SK-N-SH (cell line): ENCODE data around the gene TMEM14A. TPM values are rescaled to one million over a fixed set of nuclear protein-coding genes. Genes with fewer than 3 reads are reported as not detected.
"Not testable (repeated sequence)": the region's sequence is repeated elsewhere in the genome, so short reads cannot be mapped to it uniquely, and the experiment has no call there.

Source experiments
- CTCF ChIA-PET: fragments of 300-600, 350-600 bp; formaldehyde crosslinking; extraction: SDS; loops from one replicate; lab custom pipeline; 2021; lab: Yijun Ruan, JAX
- POLR2A ChIA-PET: fragments of 350-600 bp; sonication (Branson Sonifier 250); formaldehyde crosslinking; extraction: SDS; loops from one replicate; lab custom pipeline; 2020; ENCODE audit warnings: antibody characterized with exemption, inconsistent platforms; lab: Yijun Ruan, JAX
- DNase-seq: peaks from one replicate; pipeline ENCODE4 v3.0.0; 2012
- H2AFZ ChIP-seq: fragments of 200-600 bp; sonication (generic); 2 replicates; pipeline ENCODE4 v1.8.1; 2016; ENCODE audit warnings: antibody characterized with exemption, mild to moderate bottlenecking, low read depth
- H3F3A ChIP-seq: fragments of 200-600 bp; sonication (generic); replicated peaks from 2 replicates; pipeline ENCODE3; 2016; ENCODE audit warnings: antibody characterized with exemption, mild to moderate bottlenecking; ENCODE audit not compliant: insufficient read depth
- H3K27ac ChIP-seq, 2 experiments: fragments of 200-500 bp in 1 of 2; fragments of 200-600 bp in 1 of 2; sonication (Bioruptor generic) in 1 of 2; sonication (generic), shearing (Covaris generic) in 1 of 2; 2 replicates each; pipeline versions ENCODE4 v1.5.1 to v1.6.1; 2014 to 2016; ENCODE audit warnings: low read depth in 2 of 2, inconsistent platforms in 1 of 2, low read length in 1 of 2, mild to moderate bottlenecking in 1 of 2, mixed read lengths in 1 of 2
- H3K27me3 ChIP-seq: fragments of 200-600 bp; sonication (generic), shearing (Covaris generic); 2 replicates; pipeline ENCODE4 v1.6.1; 2016; ENCODE audit warnings: mixed run types; ENCODE audit not compliant: insufficient read depth
- H3K36me3 ChIP-seq, 2 experiments: fragments of 200-500 bp in 1 of 2; fragments of 200-600 bp in 1 of 2; sonication (Bioruptor generic) in 1 of 2; sonication (generic) in 1 of 2; replicated peaks in 1 of 2; 2 replicates each; pipeline versions ENCODE3 to v1.5.1; 2014 to 2016; ENCODE audit warnings: low read length in 1 of 2, mild to moderate bottlenecking in 1 of 2; ENCODE audit not compliant: insufficient read depth in 2 of 2, control insufficient read depth in 1 of 2
- H3K4me1 ChIP-seq, 2 experiments: fragments of 200-500 bp in 1 of 2; fragments of 200-600 bp in 1 of 2; sonication (Bioruptor generic) in 1 of 2; sonication (generic), shearing (Covaris generic) in 1 of 2; 2 replicates each; pipeline versions ENCODE4 v1.5.1 to v1.6.1; 2014 to 2016; ENCODE audit warnings: low read depth in 1 of 2, low read length in 1 of 2, mixed run types in 1 of 2; ENCODE audit not compliant: insufficient read depth in 2 of 2, control insufficient read depth in 1 of 2
- H3K4me2 ChIP-seq: fragments of 200-600 bp; sonication (generic), shearing (Covaris generic); 2 replicates; pipeline ENCODE4 v1.6.1; 2017; ENCODE audit warnings: mixed run types
- H3K4me3 ChIP-seq, 2 experiments: fragments of 200-500 bp in 1 of 2; fragments of 200-600 bp in 1 of 2; sonication (Bioruptor generic) in 1 of 2; sonication (generic), shearing (Covaris generic) in 1 of 2; 2 replicates each; pipeline versions ENCODE4 v1.5.1 to v1.8.1; 2014 to 2016; ENCODE audit warnings: low read depth in 2 of 2, inconsistent platforms in 1 of 2, low read length in 1 of 2, mild to moderate bottlenecking in 1 of 2, mixed read lengths in 1 of 2, moderate library complexity in 1 of 2
- H3K79me2 ChIP-seq: fragments of 200-600 bp; sonication (generic); 2 replicates; pipeline ENCODE4 v1.8.1; 2017; ENCODE audit warnings: mild to moderate bottlenecking; ENCODE audit not compliant: insufficient read depth
- H3K9ac ChIP-seq: fragments of 200-600 bp; sonication (generic); 2 replicates; pipeline ENCODE4 v1.6.1; 2017; ENCODE audit warnings: mixed run types
- H3K9me2 ChIP-seq: fragments of 200-600 bp; sonication (generic); 2 replicates; pipeline ENCODE4 v1.6.1; 2017; ENCODE audit warnings: mixed run types
- H3K9me3 ChIP-seq: fragments of 200-600 bp; sonication (generic); 2 replicates; pipeline ENCODE4 v1.6.1; 2017; ENCODE audit warnings: mixed run types, mild to moderate bottlenecking, moderate library complexity
- H4K20me1 ChIP-seq: fragments of 200-600 bp; sonication (generic); 2 replicates; pipeline ENCODE4 v1.6.1; 2017; ENCODE audit warnings: mild to moderate bottlenecking, mixed run types; ENCODE audit not compliant: insufficient read depth
- CTCF ChIP-seq: fragments of 200-600 bp; sonication (generic); IDR thresholded peaks from 2 replicates; pipeline ENCODE4 v1.6.1; 2017; ENCODE audit warnings: antibody characterized with exemption, mild to moderate bottlenecking, moderate library complexity
- EP300 ChIP-seq, 2 experiments: IDR thresholded peaks; 2 replicates each; pipeline versions ENCODE4 v1.4.0 to v1.6.1; 2012; ENCODE audit warnings: borderline replicate concordance in 1 of 2, low read depth in 1 of 2, low read length in 1 of 2
- MXI1 ChIP-seq: IDR thresholded peaks from 2 replicates; pipeline ENCODE4 v1.6.1; 2012; ENCODE audit warnings: mild to moderate bottlenecking, low read depth, low read length, improper control_type of control experiment
- NRF1 ChIP-seq: IDR thresholded peaks from 2 replicates; pipeline ENCODE4 v1.6.1; 2012; ENCODE audit warnings: low read depth, mild to moderate bottlenecking, low read length
- POLR2AphosphoS5 ChIP-seq: IDR thresholded peaks from 2 replicates; pipeline ENCODE4 v1.6.1; 2012; ENCODE audit warnings: low read depth, low read length
- REST ChIP-seq: IDR thresholded peaks from 2 replicates; pipeline ENCODE4 v1.6.1; 2012; ENCODE audit warnings: mild to moderate bottlenecking, low read depth, low read length, moderate library complexity
- RFX5 ChIP-seq: IDR thresholded peaks from 2 replicates; pipeline ENCODE4 v1.6.1; 2012; ENCODE audit warnings: mild to moderate bottlenecking, improper control_type of control experiment, low read length
- TEAD4 ChIP-seq: IDR thresholded peaks from 2 replicates; pipeline ENCODE4 v1.4.0; 2012; ENCODE audit warnings: mild to moderate bottlenecking, borderline replicate concordance; ENCODE audit not compliant: insufficient read depth
- USF1 ChIP-seq: IDR thresholded peaks from 2 replicates; pipeline ENCODE4 v1.4.0; 2012; ENCODE audit warnings: low read depth, borderline replicate concordance
- USF2 ChIP-seq: fragments of 150-350 bp; IDR thresholded peaks from 2 replicates; pipeline ENCODE4 v1.6.1; 2017; ENCODE audit warnings: antibody characterized with exemption, low read length, low read depth, borderline replicate concordance
- WGBS: methylation state at CpG from one replicate; pipeline ENCODE4 v1.1.6; 2017; ENCODE audit warnings: low lambda C conversion rate; 5-methylcytosine and 5-hydroxymethylcytosine counted together
- polyA plus RNA-seq, 3 experiments: library from polyadenylated mRNA; depleted of rRNA; stranded (reverse); fragments of >200 nt; gene quantifications; 2 replicates each; pipeline ENCODE4 v1.2.3, GENCODE V29; 2012

TMEM14A gene
- polyA plus RNA-seq, 1 of the 3 experiments (the other 2 are of a cell fraction) = 42.4 TPM

GRCh38 chr6:52675372-52675771 lies 4.5 kb downstream of the TMEM14A start:
- Histone ChIP-seq H3K27me3 (no peaks in the 10 kb centered on the region), H3K9me2 (no peaks in the 10 kb centered on the region), H3F3A (no peaks in the 10 kb centered on the region), H3K79me2 (peaks cover 11% of the 10 kb centered on the region), H3K4me2 (no peak overlapping the region), H3K9ac (no peak overlapping the region), H3K27ac (no peak overlapping the region), H3K4me1 (peaks cover 3 to 23% of the 10 kb centered on the region in 2 experiments; a peak in 1 of 4 replicates), H4K20me1 (no peaks in the 10 kb centered on the region), H3K9me3 (no peaks in the 10 kb centered on the region), H3K4me3 (no peak overlapping the region), H2AFZ (no peak overlapping the region), H3K36me3 (peaks cover 12 to 13% of the 10 kb centered on the region in 2 experiments)
- ChIA-PET POLR2A (no interaction called here), CTCF (interaction anchor here (0.8 to 1.2 kb wide), 4 partner anchors 12 to 260 kb away, joined by 3 read pairs; no protein-coding TSS in a partner anchor)
- 100% methylated on average over 1 of the region's 1 CpG for WGBS
- TF ChIP-seq USF1 (no peak), EP300 (IDR thresholded peaks at IDR 0.05; ENCODE audit: borderline replicate concordance in 1 of 2, low read depth in 1 of 2, low read length in 1 of 2) (no peak), CTCF (no peak), NRF1 (no peak)
- DNase-seq = no peak

GRCh38 chr6:52676631-52677030 lies 5.7 kb downstream of the TMEM14A start:
- H3F3A ChIP-seq, H3K27ac ChIP-seq, H2AFZ ChIP-seq, H4K20me1 ChIP-seq, H3K79me2 ChIP-seq, DNase-seq, H3K4me2 ChIP-seq, POLR2A ChIA-PET, H3K27me3 ChIP-seq, H3K9me2 ChIP-seq, H3K4me3 ChIP-seq, H3K9me3 ChIP-seq, CTCF ChIA-PET, H3K9ac ChIP-seq: not testable (repeated sequence)
- WGBS = 90% methylated on average over 8 of the region's 8 CpGs
- Histone ChIP-seq H3K36me3 (peaks cover 12 to 16% of the 10 kb centered on the region in 2 experiments), H3K4me1 (peaks cover 0 to 15% of the 10 kb centered on the region in 2 experiments; a peak in 1 of 4 replicates)

GRCh38 chr6:52681416-52681815 lies 10.5 kb downstream of the TMEM14A start:
- Histone ChIP-seq H3K9me2 (no peaks in the 10 kb centered on the region), H4K20me1 (no peaks in the 10 kb centered on the region)
- no peak for TF ChIP-seq USF2
- TF ChIP-seq REST = no peak
- no peak for TF ChIP-seq RFX5
- no peak for TF ChIP-seq POLR2AphosphoS5
- TF ChIP-seq MXI1 = no peak
- no peak for TF ChIP-seq TEAD4
- TF ChIP-seq, all 33 proteins: peak for 0
- ChIA-PET CTCF (interaction anchor here (1.1 kb wide), 1 partner anchor 8 kb away, joined by 3 read pairs; no protein-coding TSS in a partner anchor), POLR2A (no interaction called here)
- Histone ChIP-seq H3K4me1 (no peaks in the 10 kb centered on the region), H3K36me3 (peaks cover 43 to 48% of the 10 kb centered on the region in 2 experiments), H3K27me3 (no peaks in the 10 kb centered on the region), H3K9me3 (no peaks in the 10 kb centered on the region), H3K4me3 (no peak overlapping the region), H3K27ac (no peak overlapping the region), H3F3A (no peaks in the 10 kb centered on the region), H3K4me2 (no peak overlapping the region), H3K79me2 (no peaks in the 10 kb centered on the region), H2AFZ (no peak overlapping the region), H3K9ac (no peak overlapping the region)
- DNase-seq = no peak
